COR-L47 (cell line): ENCODE data around the gene LCNL1.

Experiments
- DNase-seq: peaks from one replicate; lab custom pipeline; 2025; lab: John Stamatoyannopoulos, UW

The LCNL1 gene

DNA sequence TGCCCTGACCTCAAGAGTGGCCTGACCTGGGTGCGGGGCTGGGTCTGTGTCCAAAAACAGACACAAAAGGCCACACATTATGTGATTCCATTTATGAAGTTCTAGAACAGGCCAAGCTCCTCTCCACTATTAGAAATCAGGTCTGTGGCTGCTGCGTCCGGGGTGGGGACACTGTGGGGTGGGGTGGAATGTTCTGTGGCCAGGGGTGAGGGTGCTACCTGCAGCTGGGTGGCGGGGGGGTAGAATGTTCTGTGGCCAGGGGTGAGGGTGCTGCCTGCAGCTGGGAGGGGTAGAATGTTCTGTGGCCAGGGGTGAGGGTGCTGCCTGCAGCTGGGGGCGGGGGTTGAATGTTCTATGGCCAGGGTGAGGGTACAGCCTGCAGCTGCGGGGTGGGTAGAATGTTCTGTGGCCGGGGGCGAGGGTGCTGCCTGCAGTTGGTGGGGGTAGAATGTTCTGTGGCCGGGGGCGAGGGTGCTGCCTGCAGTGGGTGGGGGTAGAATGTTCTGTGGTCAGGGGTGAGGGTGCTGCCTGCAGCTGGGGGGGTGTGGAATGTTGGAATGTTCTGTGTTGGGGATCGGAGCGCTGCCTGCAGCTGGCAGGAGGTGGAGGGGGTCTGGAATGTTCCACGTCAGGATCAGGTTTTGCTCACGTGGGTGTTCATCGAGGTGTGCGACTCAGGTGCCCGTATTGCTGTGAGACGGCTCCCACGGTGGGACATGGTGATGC is 22.4 kb upstream of the LCNL1 start:
- DNase-seq = no peak

- no peak for DNase-seq
These were observed 21.9 kb upstream of the LCNL1 start for GRCh38 chr9:136960938-136961275.

DNA sequence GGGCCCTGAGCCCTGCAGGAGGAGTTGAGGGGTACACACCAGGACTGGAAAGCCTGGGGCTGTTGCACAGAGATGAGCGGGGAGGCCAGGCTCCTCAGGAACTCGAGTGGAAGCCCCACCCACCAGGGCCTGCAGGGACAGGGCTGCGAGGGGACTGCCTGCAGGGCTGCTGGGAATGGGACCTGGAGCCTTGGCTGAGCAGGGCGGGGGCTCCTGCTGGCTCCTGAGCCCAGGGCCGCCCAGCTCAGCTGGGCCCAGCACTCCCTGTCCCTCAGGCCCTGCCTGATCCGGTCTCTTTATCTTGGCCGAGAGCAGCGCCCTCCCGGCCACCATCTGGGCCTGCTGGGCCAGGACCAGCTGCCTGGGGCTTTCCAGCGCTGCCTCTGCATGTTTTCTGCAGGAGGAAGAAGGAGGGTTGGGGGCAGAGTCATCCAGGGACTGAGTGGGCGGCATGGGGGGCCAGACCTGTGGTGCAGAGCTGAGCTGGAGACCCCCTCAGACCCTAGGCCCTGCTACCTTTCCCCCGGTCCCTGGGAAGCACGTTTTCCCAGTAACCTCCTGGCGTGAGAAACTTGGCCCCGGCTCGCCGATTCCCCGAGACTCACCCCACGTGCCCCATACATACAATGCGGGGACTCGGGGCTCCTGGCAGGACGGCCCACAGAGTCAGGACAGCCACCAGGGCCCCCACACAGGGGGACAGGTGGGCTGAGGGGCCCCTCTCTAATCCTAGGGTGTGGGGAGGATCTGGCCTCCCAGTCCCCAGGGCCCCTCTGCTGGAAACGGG is 21.3 kb upstream of the LCNL1 start:
- no peak for DNase-seq

DNA sequence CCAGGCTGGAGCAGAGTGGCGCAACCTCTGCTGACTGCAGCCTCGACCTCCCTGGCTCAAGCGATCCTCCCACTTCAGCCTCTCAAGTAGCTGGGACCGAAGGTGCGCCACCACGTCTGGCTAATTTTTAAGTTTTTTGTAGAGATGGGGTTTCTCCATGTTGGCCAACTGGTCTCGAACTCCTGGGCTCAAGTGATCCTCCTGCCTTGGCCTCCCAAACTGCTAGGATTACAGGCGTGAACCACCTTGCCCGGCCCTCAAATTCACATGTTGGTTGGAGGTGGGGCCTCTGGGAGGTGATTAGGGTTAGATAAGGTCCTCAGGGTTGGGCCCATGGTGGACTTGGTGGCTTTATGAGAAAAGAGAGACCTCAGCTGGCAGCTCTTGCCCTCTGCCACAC is 20.6 kb upstream of the LCNL1 start:
- DNase-seq = no peak

- no peak for DNase-seq
These were observed 20.0 kb upstream of the LCNL1 start for GRCh38 chr9:136962701-136963248.

GRCh38 chr9:136963341-136963740 is 19.5 kb upstream of the LCNL1 start:
- DNase-seq = no peak

- DNase-seq = no peak
These were observed 19.0 kb upstream of the LCNL1 start for GRCh38 chr9:136963751-136964150.

DNA sequence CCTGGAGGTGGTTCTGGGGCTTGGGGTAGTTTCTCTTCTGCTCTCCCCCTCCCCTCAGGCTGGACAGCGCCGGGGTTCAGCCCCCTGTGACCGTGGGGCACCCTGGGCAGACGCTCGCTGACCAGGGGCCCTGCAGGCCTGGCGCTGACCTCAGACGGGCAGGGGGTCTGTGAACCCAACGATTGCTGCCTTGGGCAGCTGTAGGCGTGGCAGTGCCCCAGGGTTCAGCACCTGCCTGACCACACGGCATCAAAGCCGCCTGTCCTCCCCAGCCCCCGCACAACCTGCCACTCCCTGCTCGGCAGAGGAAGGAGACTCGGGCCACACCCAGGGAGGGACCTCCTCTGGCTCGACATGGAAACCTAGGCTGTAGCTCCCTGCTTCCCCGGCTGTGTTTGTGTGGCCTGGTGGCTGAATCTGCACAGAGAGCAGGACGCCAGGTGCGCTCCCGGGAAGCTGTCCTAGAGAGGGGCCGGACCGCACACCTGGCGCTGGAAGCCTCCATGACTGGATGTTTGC is 18.6 kb upstream of the LCNL1 start:
- peak; percentile 44 for DNase-seq

- DNase-seq = no peak
These were observed 17.9 kb upstream of the LCNL1 start for GRCh38 chr9:136964833-136965422.

DNA sequence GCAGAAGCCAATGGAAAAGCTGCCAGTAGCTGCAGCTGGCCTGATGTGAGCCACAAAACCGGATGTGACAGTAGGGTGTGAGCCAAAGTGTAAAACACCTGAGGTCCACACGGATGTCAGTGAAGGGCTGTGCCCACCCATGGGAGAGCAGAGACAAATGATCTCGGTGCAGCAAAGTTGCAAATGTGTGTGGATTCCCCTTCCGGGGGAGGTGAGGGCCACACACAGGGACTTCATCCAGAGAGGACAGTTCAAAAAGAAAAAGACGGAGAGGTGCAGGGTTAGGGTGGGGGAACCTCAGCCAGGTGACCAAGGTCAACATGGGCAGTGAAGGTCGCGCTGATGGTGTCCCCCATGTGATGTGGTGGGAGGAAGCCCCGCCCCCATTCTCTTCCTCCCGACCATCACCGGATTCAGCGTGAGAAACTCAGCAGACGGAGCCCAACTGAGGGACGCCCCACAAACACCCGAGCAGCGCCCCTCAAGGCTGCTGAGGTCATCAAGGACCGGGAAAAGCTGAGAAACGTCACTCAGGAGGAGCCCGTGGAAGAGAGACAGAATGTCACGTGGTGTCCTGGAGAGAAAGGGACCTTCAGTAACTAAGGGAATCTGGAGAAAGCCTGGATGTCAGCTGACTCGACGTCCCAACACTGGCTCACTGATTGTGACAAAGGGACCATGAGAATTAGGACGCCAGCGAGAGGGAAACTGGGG is 16.9 kb upstream of the LCNL1 start:
- no peak for DNase-seq

DNA sequence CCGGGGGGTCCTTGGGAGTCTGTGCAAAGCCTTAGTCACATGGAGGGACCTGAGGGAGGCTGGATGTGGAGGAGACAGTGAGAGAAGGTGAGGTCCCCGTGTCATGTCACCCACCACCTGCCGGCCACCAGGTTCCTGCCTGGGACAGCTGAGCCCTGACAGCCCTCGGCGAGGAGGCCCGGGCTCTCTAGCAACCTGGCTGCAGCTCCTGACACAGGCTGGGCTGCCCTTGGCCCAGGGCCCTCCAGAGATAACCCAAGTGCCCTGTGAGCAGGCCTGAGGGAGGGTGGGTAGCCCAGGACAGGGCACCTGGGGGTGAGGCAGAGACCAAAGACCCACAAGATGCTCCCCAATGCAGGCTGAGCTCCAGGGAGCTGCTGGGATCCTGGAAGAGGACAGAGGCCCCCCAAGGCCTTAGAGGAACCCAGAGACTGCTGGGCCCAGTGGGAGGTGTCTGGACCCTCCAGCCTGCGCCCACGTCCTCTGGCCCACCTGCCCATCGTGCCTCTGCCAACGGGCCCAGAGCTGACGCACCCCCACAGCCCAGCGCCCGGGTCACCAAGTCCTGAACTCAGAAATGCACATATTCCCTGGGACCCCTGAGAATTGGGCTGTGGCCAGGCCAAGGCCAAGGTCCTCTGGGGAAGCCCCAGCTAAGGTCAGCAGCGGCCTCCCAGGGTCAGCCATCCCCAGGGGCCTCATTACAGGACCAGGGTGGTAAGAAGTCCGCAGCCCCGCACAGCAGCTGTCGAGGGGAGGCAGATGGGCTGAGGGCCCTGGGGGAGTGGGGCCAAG is 14.3 kb upstream of the LCNL1 start:
- no peak for DNase-seq

DNA sequence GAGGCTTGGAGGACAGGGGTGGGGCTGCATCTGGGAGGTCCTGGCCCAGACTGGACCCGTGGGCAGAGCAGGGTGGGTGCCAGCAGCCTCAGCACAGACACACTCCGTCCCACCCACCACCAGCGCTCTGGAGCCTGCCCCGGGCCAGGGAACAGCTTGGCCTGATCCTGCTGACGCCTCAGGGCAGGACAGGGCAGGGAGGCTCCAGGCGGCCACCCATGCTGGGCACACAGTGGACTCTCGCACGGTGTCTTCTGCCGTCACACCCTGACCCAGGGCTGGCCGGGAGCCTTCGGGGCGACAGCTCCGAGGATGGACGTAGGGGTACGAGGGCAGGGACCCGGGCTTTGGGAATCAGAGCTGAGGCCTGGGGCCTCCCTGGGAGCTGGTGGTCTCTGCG is 13.6 kb upstream of the LCNL1 start:
- no peak for DNase-seq

GRCh38 chr9:136969774-136970173 is 13.0 kb upstream of the LCNL1 start:
- no peak for DNase-seq

GRCh38 chr9:136970361-136970760 is 12.4 kb upstream of the LCNL1 start:
- no peak for DNase-seq

DNA sequence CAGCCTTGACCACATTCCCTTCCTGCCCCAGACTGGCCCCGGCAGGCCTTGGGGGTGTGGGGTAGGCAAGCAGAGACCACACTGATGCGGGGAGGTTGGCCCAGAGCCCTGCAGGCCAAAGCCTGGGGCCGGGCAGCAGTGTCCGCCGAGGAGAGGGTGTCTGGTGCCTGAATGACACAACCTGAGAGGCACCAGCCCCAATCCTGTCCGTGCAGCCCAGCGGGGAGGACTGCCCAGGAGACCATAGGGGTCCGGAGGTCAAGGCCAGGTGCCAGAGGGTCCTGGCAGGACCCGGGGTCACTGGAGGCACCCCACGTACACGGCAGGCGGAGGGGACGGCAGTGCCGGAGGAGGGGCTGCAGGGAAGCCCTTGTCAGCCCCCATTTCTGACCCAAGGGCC is 11.0 kb upstream of the LCNL1 start:
- DNase-seq = no peak

GRCh38 chr9:136972335-136972734 is 10.5 kb upstream of the LCNL1 start:
- no peak for DNase-seq

GRCh38 chr9:136972743-136973142 is 10.1 kb upstream of the LCNL1 start:
- DNase-seq = no peak

DNA sequence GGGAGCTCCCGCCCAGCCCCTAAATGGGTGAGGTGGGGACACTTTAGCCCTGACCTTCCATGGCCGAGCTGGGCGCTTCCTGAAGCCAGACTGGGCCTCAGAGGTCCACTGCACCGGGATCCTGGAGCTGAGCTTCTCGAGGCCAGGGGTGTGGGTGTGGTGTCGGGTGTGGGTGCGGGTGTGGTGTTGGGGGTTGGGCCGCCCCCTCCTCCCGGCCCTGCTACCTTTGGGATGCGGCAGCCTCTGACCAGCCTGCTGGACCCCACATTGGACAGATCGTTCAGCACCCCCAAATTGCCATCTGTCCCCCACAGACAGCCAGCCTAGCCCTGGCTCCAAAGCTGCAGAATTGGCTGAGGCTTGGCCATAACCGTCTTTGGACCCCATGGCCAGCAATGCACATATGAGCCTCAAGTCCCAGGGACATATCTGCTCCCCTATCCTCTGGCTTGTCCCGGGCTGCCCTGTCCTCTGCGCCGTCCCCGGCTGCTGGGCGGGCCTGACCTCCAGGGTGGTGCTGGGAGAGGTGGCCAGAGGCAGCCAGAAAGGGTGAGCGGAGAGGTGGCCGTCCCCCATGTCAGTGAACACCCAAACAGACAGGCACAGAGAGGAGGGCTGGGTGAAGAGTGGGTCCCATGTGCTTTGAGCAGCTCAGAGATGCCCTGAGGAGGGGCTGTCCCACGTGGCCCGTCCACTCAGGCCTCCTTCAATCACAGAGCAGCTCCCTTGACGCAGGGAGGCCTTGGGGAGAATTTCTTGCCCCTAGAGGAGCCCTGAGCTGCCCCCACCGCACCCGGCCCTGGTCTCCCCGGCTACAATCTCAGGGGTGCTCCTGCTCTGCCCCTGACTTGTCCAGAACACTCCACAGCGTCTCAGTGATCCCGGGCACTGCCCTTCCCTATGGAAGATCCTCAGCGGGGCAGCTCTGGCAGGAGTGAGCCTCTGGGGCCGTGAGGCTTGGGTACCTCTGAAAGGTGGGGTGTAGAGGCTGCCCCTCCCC is 8.9 kb upstream of the LCNL1 start:
- DNase-seq = no peak

DNA sequence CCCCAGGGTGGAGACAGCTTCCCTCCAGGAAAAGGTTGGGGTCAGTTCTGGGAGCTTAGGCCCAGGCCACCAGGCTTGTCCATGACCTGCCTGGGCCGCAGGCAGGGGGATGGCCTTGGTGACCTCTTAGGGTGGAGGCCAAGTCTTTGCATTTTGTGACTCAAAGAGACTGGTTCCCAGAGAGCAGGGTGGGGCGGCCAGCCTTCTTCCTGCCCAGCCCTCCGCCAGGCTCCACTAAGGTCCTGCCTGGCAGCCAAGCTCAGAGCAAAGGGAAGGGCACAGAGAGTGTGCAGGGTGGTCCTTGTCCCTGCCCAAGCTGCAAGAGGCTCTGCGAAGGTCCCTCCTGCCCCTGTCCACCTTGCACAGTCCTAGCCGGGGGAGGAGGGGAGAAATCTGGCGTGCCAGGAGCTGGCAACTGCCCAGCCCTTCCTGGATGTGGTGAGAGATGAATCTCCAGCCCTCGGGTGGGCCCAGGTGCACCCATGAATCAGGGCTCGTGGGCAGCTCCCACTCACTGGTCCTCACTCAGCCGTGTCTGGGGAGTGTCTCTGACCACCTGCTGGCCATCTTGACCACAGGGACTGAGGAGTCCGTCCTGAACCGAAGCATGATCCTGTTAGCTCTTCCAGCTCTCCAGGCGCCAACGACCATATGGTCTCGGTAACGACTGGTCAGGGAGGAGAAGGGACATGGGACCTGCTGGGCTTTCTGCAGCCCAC is 7.8 kb upstream of the LCNL1 start:
- DNase-seq = no peak
